Adrenal gland (tissue), 12 donors: ENCODE measurements around the gene MYADML2. TPM values are rescaled to one million over a fixed set of nuclear protein-coding genes. Genes with fewer than 3 reads are reported as not detected.

ENCODE experiments used
- DNase-seq, 7 donors: peaks; one replicate each; pipeline ENCODE4 v3.0.0-alpha.2; 2019 to 2020
- H3K27ac ChIP-seq, 5 donors: fragments of 200-600 bp; sonication (generic) in 4 of 5; 1 replicate in 3 of 5; 2 replicates in 2 of 5; pipeline versions ENCODE4 v1.5.1 to v1.8.0; 2016 to 2020; ENCODE audit warnings: mild to moderate bottlenecking in 1 of 5
- H3K27me3 ChIP-seq: fragments of 200-600 bp; 2 replicates; pipeline ENCODE4 v1.8.0; 2021
- H3K36me3 ChIP-seq, 2 donors: fragments of 200-600 bp; replicated peaks in 1 of 2; 1 replicate in 1 of 2; 2 replicates in 1 of 2; pipeline versions ENCODE4 v1.5.1 to v1.8.0; 2018 to 2022
- H3K4me1 ChIP-seq, 2 donors: fragments of 200-600 bp; replicated peaks in 1 of 2; 1 replicate in 1 of 2; 2 replicates in 1 of 2; pipeline versions ENCODE4 v1.5.1 to v1.8.0; 2018 to 2021
- H3K4me3 ChIP-seq, 4 donors: fragments of 200-600 bp; sonication (generic) in 3 of 4; one replicate each; pipeline ENCODE4 v1.5.1; 2016 to 2018
- H3K9me3 ChIP-seq, 3 donors: fragments of 200-600 bp; sonication (generic) in 1 of 3; replicated peaks in 1 of 3; 1 replicate in 2 of 3; 2 replicates in 1 of 3; pipeline versions ENCODE4 v1.5.1 to v1.8.0; 2016 to 2021
- POLR2A ChIP-seq, 2 donors: fragments of 450-650 bp; IDR thresholded peaks; one replicate each; pipeline ENCODE4 v1.6.1; 2017; ENCODE audit warnings: antibody characterized with exemption in 2 of 2, mild to moderate bottlenecking in 2 of 2, moderate library complexity in 1 of 2
- WGBS, 4 donors: extraction: QIAGEN DNeasy Blood & Tissue Kit in 2 of 4; methylation state at CpG; one replicate each; pipeline versions ENCODE4 v1.1.5 to v1.1.7; 2013 to 2017; 5-methylcytosine and 5-hydroxymethylcytosine counted together
- intact Hi-C, 2 donors: fragments of 100-400 bp; cut with DNase I; formaldehyde crosslinking; loops; one replicate each; pipeline versions ENCODE4 v1.14.1 to v1.15.0; 2022 to 2023
- polyA plus RNA-seq, 3 donors: library from polyadenylated mRNA; stranded (reverse); fragments of 200-250 nt in 2 of 3; fragments of 350-450 nt in 1 of 3; fragmentation: Illumina TruSeq in 1 of 3; extraction: RNeasy Lipid Tissue Mini Kit (QIAGEN cat#74804) in 1 of 3; gene quantifications; one replicate each; pipeline ENCODE4 v1.2.3, GENCODE V29; 2013 to 2014
- total RNA-seq, 9 donors: library from RNA; depleted of rRNA in 4 of 9; stranded (reverse); fragments of >200 nt in 4 of 9; fragments of 120-200 nt in 1 of 9; fragmentation: NEBNext Ultra II Directional in 1 of 9; extraction: Animal tissue kit (Norgen Biotek cat#: 25700) in 1 of 9; gene quantifications; one replicate each; pipeline versions ENCODE4 v1.1.0 to v1.2.4, GENCODE V29; 2013 to 2023
- TF ChIP-seq, protein P1 (sequence below), 6 experiments: fragments of 450-650 bp in 4 of 6; fragments of 200-600 bp in 2 of 6; sonication (generic) in 1 of 6; IDR thresholded peaks; 1 replicate in 5 of 6; 2 replicates in 1 of 6; pipeline versions ENCODE4 v1.5.1 to v1.8.0; 2016 to 2021; ENCODE audit warnings: antibody characterized with exemption in 6 of 6, mild to moderate bottlenecking in 2 of 6, moderate library complexity in 1 of 6
- donor health status: healthy with polysubstance abuse.
- donor health status: Bipolar disorder and iron deficiency.
- donor health status: DM: yes; HTN: yes; CAD: no.
- donor health status: DM: no; HTN: no; CAD: no.
- donor health status: DM: no; HTN: no; CAD: no.
- donor health status: DM: yes; HTN: yes; CAD: no.

Gene MYADML2
- total and polyA plus RNA-seq, 12 donors, result not detected

DNA sequence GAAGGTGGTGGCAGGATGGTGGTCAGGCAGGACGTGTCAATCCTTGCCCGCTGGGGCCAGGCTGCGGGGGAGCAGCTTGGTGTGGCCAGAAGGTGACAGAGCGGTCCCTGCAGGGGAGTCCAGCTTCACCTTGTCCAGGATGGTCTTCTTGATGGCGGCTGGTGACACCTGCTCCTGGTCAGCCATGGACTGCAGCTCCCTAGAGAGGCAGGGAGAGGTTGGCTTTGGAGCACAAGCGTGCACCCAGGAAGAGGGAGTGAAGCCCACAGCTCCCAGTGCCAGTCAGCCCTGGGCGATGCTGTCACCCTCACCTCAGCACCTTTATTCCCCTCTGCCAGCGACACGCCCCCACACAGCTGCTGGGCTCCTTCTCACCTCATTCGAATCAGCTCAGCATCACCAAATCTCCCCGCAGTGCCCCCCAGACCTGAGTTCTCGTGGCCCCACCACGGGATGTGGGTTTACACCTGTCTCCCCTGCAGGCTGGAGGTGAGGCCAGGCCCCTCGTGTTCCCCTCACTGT is 13.8 kb downstream of the MYADML2 start:
- no peak for DNase-seq
- WGBS, 4 donors, result 81 to 89% (median 84%) methylated on average over 13 to 14 of the region's 14 CpGs
- Histone ChIP-seq H3K36me3 (no peaks in the 10 kb centered on the region), H3K4me3 (no peak overlapping the region), H3K9me3 (no peaks in the 10 kb centered on the region), H3K27ac (no peak overlapping the region), H3K4me1 (peaks cover 3 to 8% of the 10 kb centered on the region in 2 donors), H3K27me3 (no peaks in the 10 kb centered on the region)
- intact Hi-C loops, result no loop called here
- TF ChIP-seq POLR2A (IDR thresholded peaks at IDR 0.05), result no peak
- TF ChIP-seq, protein P1, sequence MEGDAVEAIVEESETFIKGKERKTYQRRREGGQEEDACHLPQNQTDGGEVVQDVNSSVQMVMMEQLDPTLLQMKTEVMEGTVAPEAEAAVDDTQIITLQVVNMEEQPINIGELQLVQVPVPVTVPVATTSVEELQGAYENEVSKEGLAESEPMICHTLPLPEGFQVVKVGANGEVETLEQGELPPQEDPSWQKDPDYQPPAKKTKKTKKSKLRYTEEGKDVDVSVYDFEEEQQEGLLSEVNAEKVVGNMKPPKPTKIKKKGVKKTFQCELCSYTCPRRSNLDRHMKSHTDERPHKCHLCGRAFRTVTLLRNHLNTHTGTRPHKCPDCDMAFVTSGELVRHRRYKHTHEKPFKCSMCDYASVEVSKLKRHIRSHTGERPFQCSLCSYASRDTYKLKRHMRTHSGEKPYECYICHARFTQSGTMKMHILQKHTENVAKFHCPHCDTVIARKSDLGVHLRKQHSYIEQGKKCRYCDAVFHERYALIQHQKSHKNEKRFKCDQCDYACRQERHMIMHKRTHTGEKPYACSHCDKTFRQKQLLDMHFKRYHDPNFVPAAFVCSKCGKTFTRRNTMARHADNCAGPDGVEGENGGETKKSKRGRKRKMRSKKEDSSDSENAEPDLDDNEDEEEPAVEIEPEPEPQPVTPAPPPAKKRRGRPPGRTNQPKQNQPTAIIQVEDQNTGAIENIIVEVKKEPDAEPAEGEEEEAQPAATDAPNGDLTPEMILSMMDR (IDR thresholded peaks at IDR 0.05), result no peak

DNA sequence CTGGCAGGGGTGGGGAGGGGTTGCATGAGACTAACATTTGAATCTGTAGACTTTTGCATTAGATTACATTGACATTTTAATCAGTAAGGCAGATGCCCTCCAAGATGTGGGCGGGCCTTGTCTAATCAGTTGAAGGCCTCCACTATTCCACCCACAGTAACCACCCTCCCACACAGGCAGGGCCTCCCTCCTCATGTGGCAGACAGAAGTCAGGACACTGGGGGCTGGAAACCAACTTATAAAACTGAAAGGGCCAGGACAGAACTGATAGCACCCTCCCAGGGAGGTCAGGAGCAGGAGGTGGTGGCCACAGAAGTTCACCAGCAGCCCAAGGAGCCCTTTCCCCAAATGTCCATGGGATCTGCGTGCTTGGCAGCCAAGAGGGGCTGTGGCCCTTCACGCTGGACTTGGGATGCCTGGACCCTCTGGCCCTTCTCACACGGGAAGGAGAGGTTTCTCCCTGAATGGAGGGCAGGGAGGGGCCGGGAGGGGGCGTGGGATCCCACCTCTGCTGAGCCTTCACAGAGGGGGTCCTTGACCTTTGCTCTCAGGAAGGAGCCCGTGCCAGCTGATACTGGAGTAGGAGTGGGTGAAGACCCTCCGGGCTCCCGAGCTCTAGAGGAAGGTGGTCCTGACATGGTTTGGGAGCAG is 14.6 kb downstream of the MYADML2 start:
- no peak overlapping the region for H3K27ac ChIP-seq
- H3K4me1 ChIP-seq, result peaks cover 7 to 13% of the 10 kb centered on the region in 2 donors
- TF ChIP-seq, protein P1 (IDR thresholded peaks at IDR 0.05), result no peak
- no peak for TF ChIP-seq POLR2A (IDR thresholded peaks at IDR 0.05)
- no peak overlapping the region for H3K4me3 ChIP-seq
- H3K9me3 ChIP-seq, result no peaks in the 10 kb centered on the region
- 73 to 79% (median 76%) methylated on average over 8 to 9 of the region's 9 CpGs for WGBS, 4 donors
- intact Hi-C loops, result no loop called here
- no peaks in the 10 kb centered on the region for H3K36me3 ChIP-seq
- DNase-seq, result no peak
- H3K27me3 ChIP-seq, result no peaks in the 10 kb centered on the region

DNA sequence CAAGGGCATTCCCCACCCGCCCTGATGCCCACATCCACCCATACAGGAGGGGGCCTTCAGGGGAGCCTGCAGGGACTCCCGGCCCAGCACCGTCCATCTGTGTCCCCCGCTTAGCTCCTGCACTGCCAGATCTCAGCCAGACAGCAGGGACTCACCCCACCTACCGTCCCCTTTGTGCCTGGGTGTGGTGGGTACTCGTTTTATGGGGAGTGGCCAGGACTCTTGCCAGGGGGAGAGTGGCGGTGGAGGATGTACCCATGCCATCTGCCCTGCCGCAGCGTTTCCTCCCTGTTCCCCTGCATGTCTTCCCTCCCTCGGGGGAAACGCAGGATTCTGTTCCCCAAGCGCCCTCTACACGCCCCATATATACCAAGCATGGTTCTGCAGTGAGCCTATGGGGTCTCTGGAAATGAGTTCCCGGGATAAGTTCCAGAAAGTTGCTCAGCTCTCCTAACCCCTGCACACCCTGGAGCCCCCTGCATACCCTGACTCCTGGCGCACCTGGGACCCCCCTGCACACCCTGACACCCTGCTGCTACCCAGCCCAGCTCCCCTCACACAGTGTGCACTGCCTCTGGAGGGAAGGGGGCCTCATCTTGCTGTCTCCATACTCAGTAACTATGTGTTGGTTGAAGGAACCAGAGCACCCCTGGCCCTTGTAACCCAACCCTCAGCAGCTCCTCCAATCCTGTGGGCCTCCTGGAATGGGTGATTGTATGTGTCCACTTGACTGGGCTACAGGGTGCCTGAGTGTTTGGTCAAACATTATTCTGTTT is 15.3 kb downstream of the MYADML2 start:
- intact Hi-C loops, result no loop called here
- Histone ChIP-seq H3K4me1 (peaks cover 7 to 10% of the 10 kb centered on the region in 2 donors), H3K9me3 (no peaks in the 10 kb centered on the region), H3K4me3 (no peak overlapping the region), H3K27ac (no peak overlapping the region), H3K27me3 (no peaks in the 10 kb centered on the region), H3K36me3 (no peaks in the 10 kb centered on the region)
- no peak for DNase-seq
- TF ChIP-seq, protein P1 (IDR thresholded peaks at IDR 0.05), result no peak
- TF ChIP-seq POLR2A (IDR thresholded peaks at IDR 0.05), result no peak
- WGBS, 4 donors, result 31 to 59% (median 51%) methylated on average over 9 to 15 of the region's 15 CpGs

DNA sequence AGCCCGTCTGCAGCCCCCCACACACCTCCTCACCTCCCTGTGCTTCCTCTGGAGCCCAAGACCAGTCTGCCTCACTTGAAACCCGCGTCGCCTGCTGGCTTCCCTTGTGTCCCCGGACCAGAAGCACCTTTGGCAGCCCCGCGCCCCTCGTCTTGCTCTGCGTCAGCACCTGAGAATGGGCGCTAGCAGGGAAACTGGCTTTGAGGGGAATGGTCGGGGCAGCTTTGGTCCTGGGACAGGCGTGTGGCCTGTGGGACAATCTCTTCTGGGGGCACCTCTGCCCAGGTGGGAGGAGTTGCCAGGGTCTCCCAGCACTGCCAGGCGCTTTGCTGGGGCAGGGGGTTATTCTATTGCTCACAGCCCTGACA is 15.9 kb downstream of the MYADML2 start:
- H3K27ac ChIP-seq, result no peak overlapping the region
- no peaks in the 10 kb centered on the region for H3K27me3 ChIP-seq
- H3K36me3 ChIP-seq, result no peaks in the 10 kb centered on the region
- intact Hi-C loops, result no loop called here
- H3K4me3 ChIP-seq, result no peak overlapping the region
- no peaks in the 10 kb centered on the region for H3K9me3 ChIP-seq
- DNase-seq, result no peak
- WGBS, 4 donors, result 69 to 95% (median 75%) methylated on average over 7 to 13 of the region's 13 CpGs
- no peak for TF ChIP-seq POLR2A (IDR thresholded peaks at IDR 0.05)
- TF ChIP-seq, protein P1 (IDR thresholded peaks at IDR 0.05), result no peak
- H3K4me1 ChIP-seq, result peaks cover 9% of the 10 kb centered on the region in 2 donors
